Endothelial cell of umbilical vein (primary cell): Measurements from ENCODE around the gene ARHGAP9. TPM values are rescaled to one million over a fixed set of nuclear protein-coding genes. Genes with fewer than 3 reads are reported as not detected.

Source experiments
- BruUV-seq: library from RNA; stranded (reverse); fragments of 400-500 nt; replicated peaks from 2 replicates; lab custom pipeline; 2021; lab: Mats Ljungman, UMichigan
- CTCF ChIA-PET: fragments of 300-600, 350-600 bp; sonication (Branson Sonifier 250); formaldehyde crosslinking; loops from one replicate; lab custom pipeline; 2021; ENCODE audit warnings: antibody characterized with exemption, inconsistent platforms; lab: Charles Lee
- POLR2A ChIA-PET: fragments of 300-600, 350-600 bp; sonication (Branson Sonifier 250); formaldehyde crosslinking; loops from one replicate; lab custom pipeline; 2021; ENCODE audit warnings: antibody characterized with exemption, inconsistent platforms; lab: Charles Lee
- DNase-seq: peaks from one replicate; pipeline ENCODE4 v3.0.0-alpha.2; 2011; ENCODE audit warnings: low read depth, low spot score
- FAIRE-seq: peaks from 2 replicates; lab custom pipeline; 2011; peaks lifted over from hg19 to GRCh38; lab: Jason Lieb, UNC
- H2AFZ ChIP-seq: 2 replicates; pipeline ENCODE4 v1.6.0; 2012; ENCODE audit warnings: low read depth, low read length, control low read depth, inconsistent platforms
- H3K27ac ChIP-seq: 2 replicates; pipeline ENCODE4 v1.5.1; 2011; ENCODE audit warnings: low read depth, mild to moderate bottlenecking, control low read depth, low read length, moderate library complexity; ENCODE audit not compliant: insufficient read depth
- H3K27me3 ChIP-seq, 2 experiments: 2 replicates each; pipeline versions ENCODE4 v1.6.0 to v1.6.1; 2011; ENCODE audit warnings: low read length in 2 of 2, mixed read lengths in 1 of 2; ENCODE audit not compliant: control insufficient read depth in 2 of 2, insufficient read depth in 2 of 2
- H3K36me3 ChIP-seq, 2 experiments: 2 replicates in 1 of 2; 3 replicates in 1 of 2; pipeline ENCODE4 v1.5.1; 2011; ENCODE audit warnings: low read length in 2 of 2, mild to moderate bottlenecking in 1 of 2, moderate library complexity in 1 of 2; ENCODE audit not compliant: control insufficient read depth in 2 of 2, insufficient read depth in 2 of 2; ENCODE audit errors: extremely low read depth in 1 of 2
- H3K4me1 ChIP-seq: 3 replicates; pipeline ENCODE4 v1.5.1; 2011; ENCODE audit warnings: mild to moderate bottlenecking, low read length; ENCODE audit not compliant: control insufficient read depth, insufficient read depth; ENCODE audit errors: extremely low read depth
- H3K4me2 ChIP-seq: 2 replicates; pipeline ENCODE4 v1.6.1; 2011; ENCODE audit warnings: low read length, control low read depth, mixed read lengths; ENCODE audit not compliant: insufficient read depth
- H3K4me3 ChIP-seq, 3 experiments: fragments of 200-600 bp in 1 of 3; sonication (generic), shearing (Covaris generic) in 1 of 3; replicated peaks in 1 of 3; 2 replicates each; pipeline ENCODE4 v1.5.1; 2011 to 2016; ENCODE audit warnings: control low read depth in 3 of 3, low read length in 3 of 3, mild to moderate bottlenecking in 2 of 3, inconsistent platforms in 1 of 3, low read depth in 1 of 3, moderate library complexity in 1 of 3; ENCODE audit not compliant: insufficient read depth in 1 of 3
- H3K79me2 ChIP-seq: 2 replicates; pipeline ENCODE4 v1.6.0; 2012; ENCODE audit warnings: low read length, inconsistent platforms; ENCODE audit not compliant: control insufficient read depth, insufficient read depth
- H3K9ac ChIP-seq: replicated peaks from 2 replicates; pipeline ENCODE3; 2011; ENCODE audit warnings: low read length, control low read depth; ENCODE audit not compliant: insufficient read depth; ENCODE audit errors: extremely low read depth
- H3K9me1 ChIP-seq: replicated peaks from 3 replicates; pipeline ENCODE4 v1.6.0; 2011; ENCODE audit warnings: mild to moderate bottlenecking, low read length; ENCODE audit not compliant: control insufficient read depth, insufficient read depth; ENCODE audit errors: extremely low read depth
- H3K9me3 ChIP-seq: replicated peaks from 2 replicates; pipeline ENCODE4 v1.5.1; 2012; ENCODE audit warnings: low read length, inconsistent platforms; ENCODE audit not compliant: control insufficient read depth, insufficient read depth
- H4K20me1 ChIP-seq: replicated peaks from 2 replicates; pipeline ENCODE3; 2011; ENCODE audit warnings: mild to moderate bottlenecking, low read length; ENCODE audit not compliant: control insufficient read depth, insufficient read depth; ENCODE audit errors: extremely low read depth
- CTCF ChIP-seq, 2 donors: IDR thresholded peaks; 1 replicate in 1 of 2; 2 replicates in 1 of 2; pipeline ENCODE4 v1.5.1; 2011; ENCODE audit warnings: low read length in 2 of 2, mild to moderate bottlenecking in 2 of 2, moderate library complexity in 2 of 2, control low read depth in 1 of 2, inconsistent platforms in 1 of 2, low read depth in 1 of 2; ENCODE audit not compliant: insufficient read depth in 1 of 2; ENCODE audit errors: extremely low read depth in 1 of 2
- EZH2 ChIP-seq: IDR thresholded peaks from 2 replicates; pipeline ENCODE4 v1.6.1; 2012; ENCODE audit warnings: borderline replicate concordance, low read depth, mild to moderate bottlenecking, moderate library complexity, low read length, inconsistent platforms; ENCODE audit not compliant: severe bottlenecking
- FOS ChIP-seq: IDR thresholded peaks from 2 replicates; pipeline ENCODE4 v1.6.1; 2011; ENCODE audit warnings: mild to moderate bottlenecking, low read length, moderate library complexity, borderline replicate concordance; ENCODE audit not compliant: insufficient read depth
- GATA2 ChIP-seq: IDR thresholded peaks from 2 replicates; pipeline ENCODE4 v1.7.0; 2011; ENCODE audit warnings: low read depth, mild to moderate bottlenecking, moderate library complexity, mixed read lengths, low read length; ENCODE audit not compliant: insufficient read length, insufficient read depth
- JUN ChIP-seq: IDR thresholded peaks from 2 replicates; pipeline ENCODE4 v1.6.1; 2011; ENCODE audit warnings: borderline replicate concordance, low read depth; ENCODE audit not compliant: insufficient read length, insufficient read depth
- MAX ChIP-seq: IDR thresholded peaks from 2 replicates; pipeline ENCODE4 v1.6.1; 2011; ENCODE audit not compliant: insufficient read depth, insufficient read length
- MYC ChIP-seq: IDR thresholded peaks from one replicate; pipeline ENCODE4 v1.6.1; 2011; ENCODE audit warnings: mild to moderate bottlenecking, low read depth, low read length
- POLR2A ChIP-seq: IDR thresholded peaks from 2 replicates; pipeline ENCODE4 v1.6.1; 2012; ENCODE audit warnings: low read depth, mild to moderate bottlenecking, control low read depth, low read length
- POLR2AphosphoS5 ChIP-seq: IDR thresholded peaks from 2 replicates; pipeline ENCODE4 v1.6.1; 2012; ENCODE audit warnings: low read depth, mild to moderate bottlenecking, control low read depth, low read length, moderate library complexity; ENCODE audit not compliant: insufficient read depth
- dilution Hi-C: fragments of 300-500 bp; cut with MboI; formaldehyde crosslinking; loops from one replicate; pipeline ENCODE4 v1.15.0; 2019; ENCODE audit warnings: low sequenced_read_pairs; ENCODE audit not compliant: extremely low pct_ligation_motif_present
- intact Hi-C: fragments of 100-400 bp; cut with micrococcal nuclease; formaldehyde crosslinking; loops from one replicate; pipeline ENCODE4 v1.10.0; 2022
- polyA plus RNA-seq, 4 experiments: library from polyadenylated mRNA; depleted of rRNA in 3 of 4; stranded (reverse) in 3 of 4; unstranded in 1 of 4; fragments of >200 nt; gene quantifications; 2 replicates each; pipeline versions ENCODE4 v1.2.1 to v1.2.3, GENCODE V29; 2011 to 2012; ENCODE audit warnings: missing spikeins in 1 of 4
- total RNA-seq: library from RNA; stranded (reverse); gene quantifications from 2 replicates; pipeline ENCODE4 v1.2.3, GENCODE V29; 2021

Gene ARHGAP9
- total and polyA plus RNA-seq, 2 donors (not counting 3 experiments of a cell fraction or from before 2014, with no cell fraction given) = 0.25 to 0.38 TPM

- H3K4me2 ChIP-seq = no peak overlapping the region
- H3K27me3 ChIP-seq = peaks cover 11 to 13% of the 10 kb centered on the region in 2 experiments
- H3K4me3 ChIP-seq = no peak overlapping the region
- DNase-seq (no peak), FAIRE-seq (no peak)
- no peaks in the 10 kb centered on the region for H3K9me1 ChIP-seq
- H3K9ac ChIP-seq = no peak overlapping the region
- no peak overlapping the region for H2AFZ ChIP-seq
- H3K4me1 ChIP-seq = peaks cover 7% of the 10 kb centered on the region
- no peak for TF ChIP-seq MYC
- no peak for TF ChIP-seq POLR2A
- TF ChIP-seq MAX = no peak
- dilution Hi-C loops (no loop called here), intact Hi-C loops (no loop called here)
- BruUV-seq = no TSS peak
- ChIA-PET CTCF (interaction anchor here (0.9 kb wide), 1 partner anchor 23 kb away, joined by 3 read pairs; no protein-coding TSS in a partner anchor), POLR2A (no interaction called here)
- no peaks in the 10 kb centered on the region for H4K20me1 ChIP-seq
- H3K36me3 ChIP-seq = no peaks in the 10 kb centered on the region
- no peak overlapping the region for H3K27ac ChIP-seq
- H3K9me3 ChIP-seq = no peaks in the 10 kb centered on the region
- H3K79me2 ChIP-seq = no peaks in the 10 kb centered on the region
Observed at GRCh38 chr12:57481671-57482070, 2.0 kb upstream of the ARHGAP9 start.

- intact Hi-C loops (no loop called here), dilution Hi-C loops (no loop called here)
- no peak for FAIRE-seq
- Histone ChIP-seq H4K20me1 (no peaks in the 10 kb centered on the region), H2AFZ (no peak overlapping the region), H3K9me3 (no peaks in the 10 kb centered on the region), H3K4me3 (no peak overlapping the region), H3K36me3 (no peaks in the 10 kb centered on the region), H3K27me3 (peaks cover 35 to 40% of the 10 kb centered on the region in 2 experiments), H3K9ac (no peak overlapping the region), H3K27ac (no peak overlapping the region), H3K9me1 (no peaks in the 10 kb centered on the region), H3K4me2 (no peak overlapping the region), H3K4me1 (peaks cover 12% of the 10 kb centered on the region), H3K79me2 (no peaks in the 10 kb centered on the region)
- no TSS peak for BruUV-seq
- no peak for DNase-seq
- POLR2A ChIA-PET = no interaction called here
- CTCF ChIA-PET = no interaction called here
- TF ChIP-seq MAX (no peak), FOS (no peak), POLR2A (no peak), CTCF (IDR thresholded peaks at IDR 0.05; ENCODE audit: extremely low read depth in 1 of 2, insufficient read depth in 1 of 2, low read depth in 1 of 2, low read length in 2 of 2) (no peak), GATA2 (no peak), JUN (no peak), EZH2 (no peak), POLR2AphosphoS5 (no peak), MYC (no peak)
Observed at GRCh38 chr12:57479043-57479375, 657 bp downstream of the ARHGAP9 start.
